Kidney epithelial cell (primary cell): Measurements from ENCODE around the gene SERPINE2. TPM values are rescaled to one million over a fixed set of nuclear protein-coding genes. Genes with fewer than 3 reads are reported as not detected.

ENCODE experiments used
- DNase-seq: peaks from one replicate; pipeline ENCODE4 v3.0.0-alpha.2; 2010; ENCODE audit warnings: low read depth
- H3K27me3 ChIP-seq: 2 replicates; pipeline ENCODE4 v1.6.0; 2011; ENCODE audit warnings: low read length; ENCODE audit not compliant: control insufficient read depth, insufficient read depth
- H3K36me3 ChIP-seq: 2 replicates; pipeline ENCODE4 v1.5.1; 2011; ENCODE audit warnings: low read length; ENCODE audit not compliant: control insufficient read depth, insufficient read depth
- H3K4me3 ChIP-seq: 2 replicates; pipeline ENCODE4 v1.5.1; 2011; ENCODE audit warnings: low read depth, mild to moderate bottlenecking, control low read depth, low read length
- total RNA-seq: library from RNA; depleted of rRNA; stranded (reverse); fragments of >200 nt; gene quantifications from 2 replicates; pipeline ENCODE4 v1.2.3, GENCODE V29; 2015
- TF ChIP-seq, protein P1 (sequence below): IDR thresholded peaks from 2 replicates; pipeline ENCODE4 v1.5.1; 2011; ENCODE audit warnings: mild to moderate bottlenecking, moderate library complexity, low read length, control low read depth, inconsistent platforms; ENCODE audit not compliant: insufficient read depth, poor library complexity, severe bottlenecking

SERPINE2 gene
- total RNA-seq, 1 donor from 2014 or later, result 84.9 TPM

DNA sequence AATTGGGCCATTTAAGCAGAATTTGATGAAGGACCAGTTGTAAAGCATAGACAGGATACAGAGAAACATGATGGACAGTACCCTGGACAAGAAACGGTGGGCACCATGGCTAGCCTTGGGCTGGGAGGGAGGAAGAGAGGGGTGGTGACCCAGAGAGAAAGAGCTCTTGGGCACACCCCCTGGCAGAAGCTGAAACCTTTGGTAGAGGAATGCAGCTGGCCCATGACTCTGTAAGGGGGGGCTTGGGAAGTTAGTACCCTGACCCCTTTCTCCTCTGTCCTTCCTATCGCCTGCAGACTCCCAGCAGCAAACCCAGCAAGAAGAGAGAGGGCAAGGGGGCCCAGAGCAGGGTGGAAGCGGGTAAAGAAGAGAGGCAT is 49.2 kb downstream of the SERPINE2 start:
- no peak overlapping the region for H3K4me3 ChIP-seq
- DNase-seq, result no peak
- H3K27me3 ChIP-seq, result no peaks in the 10 kb centered on the region
- H3K36me3 ChIP-seq, result no peaks in the 10 kb centered on the region
- TF ChIP-seq, protein P1, sequence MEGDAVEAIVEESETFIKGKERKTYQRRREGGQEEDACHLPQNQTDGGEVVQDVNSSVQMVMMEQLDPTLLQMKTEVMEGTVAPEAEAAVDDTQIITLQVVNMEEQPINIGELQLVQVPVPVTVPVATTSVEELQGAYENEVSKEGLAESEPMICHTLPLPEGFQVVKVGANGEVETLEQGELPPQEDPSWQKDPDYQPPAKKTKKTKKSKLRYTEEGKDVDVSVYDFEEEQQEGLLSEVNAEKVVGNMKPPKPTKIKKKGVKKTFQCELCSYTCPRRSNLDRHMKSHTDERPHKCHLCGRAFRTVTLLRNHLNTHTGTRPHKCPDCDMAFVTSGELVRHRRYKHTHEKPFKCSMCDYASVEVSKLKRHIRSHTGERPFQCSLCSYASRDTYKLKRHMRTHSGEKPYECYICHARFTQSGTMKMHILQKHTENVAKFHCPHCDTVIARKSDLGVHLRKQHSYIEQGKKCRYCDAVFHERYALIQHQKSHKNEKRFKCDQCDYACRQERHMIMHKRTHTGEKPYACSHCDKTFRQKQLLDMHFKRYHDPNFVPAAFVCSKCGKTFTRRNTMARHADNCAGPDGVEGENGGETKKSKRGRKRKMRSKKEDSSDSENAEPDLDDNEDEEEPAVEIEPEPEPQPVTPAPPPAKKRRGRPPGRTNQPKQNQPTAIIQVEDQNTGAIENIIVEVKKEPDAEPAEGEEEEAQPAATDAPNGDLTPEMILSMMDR, result no peak

DNA sequence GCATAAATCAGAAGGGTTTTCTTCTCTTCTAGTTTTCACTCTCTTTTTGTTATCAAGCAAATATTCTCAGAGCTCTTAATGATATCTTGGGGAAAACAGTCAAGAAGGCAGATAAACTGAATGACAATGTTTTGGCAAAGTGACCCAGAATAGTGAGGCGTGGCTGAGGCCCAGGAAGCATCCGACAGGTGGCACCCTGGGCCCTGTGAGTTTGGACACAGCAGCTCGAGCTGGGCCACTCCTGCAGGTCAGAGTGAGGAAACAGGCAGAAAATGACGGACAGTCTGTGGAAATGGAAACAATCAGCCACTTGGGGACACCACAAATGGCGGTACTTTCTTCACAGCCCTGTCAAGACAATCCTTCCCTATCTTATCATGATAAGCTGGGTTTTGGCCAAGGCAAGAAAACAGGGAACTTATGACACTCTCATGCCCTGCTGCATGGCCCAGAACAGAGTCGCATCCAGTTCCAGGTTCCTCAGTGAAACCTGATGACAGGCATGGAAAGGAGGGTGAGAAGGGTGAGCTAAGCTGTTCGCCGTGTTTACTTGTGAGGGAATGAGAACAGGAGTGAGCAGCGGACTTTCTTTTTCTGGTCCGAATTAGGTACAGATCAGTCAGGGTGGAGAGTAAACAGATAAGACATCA is 49.8 kb downstream of the SERPINE2 start:
- no peaks in the 10 kb centered on the region for H3K27me3 ChIP-seq
- H3K4me3 ChIP-seq, result no peak overlapping the region
- no peaks in the 10 kb centered on the region for H3K36me3 ChIP-seq
- TF ChIP-seq, protein P1, result no peak
- no peak for DNase-seq

DNA sequence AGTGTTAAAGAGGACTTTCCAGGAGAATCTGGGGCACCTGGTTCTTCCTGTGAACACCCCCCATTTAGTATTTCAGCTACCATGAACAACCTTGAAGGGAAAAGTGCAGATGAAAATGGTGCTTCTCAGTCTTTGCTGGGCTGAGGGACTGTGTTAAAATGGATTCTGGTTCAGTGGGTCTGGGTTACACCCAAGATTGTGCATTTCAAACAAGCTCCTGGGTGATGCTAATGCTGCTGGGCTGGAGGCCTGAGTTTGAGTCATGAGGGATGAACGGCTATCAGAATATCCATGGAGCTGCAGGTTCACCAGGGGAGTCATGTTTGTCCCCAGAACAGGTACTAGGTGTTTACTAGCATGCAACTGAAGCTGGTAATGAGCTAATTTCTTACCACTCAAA is 57.8 kb downstream of the SERPINE2 start:
- TF ChIP-seq, protein P1, result no peak
- H3K36me3 ChIP-seq, result no peaks in the 10 kb centered on the region
- DNase-seq, result no peak
- H3K4me3 ChIP-seq, result no peak overlapping the region
- H3K27me3 ChIP-seq, result no peaks in the 10 kb centered on the region

DNA sequence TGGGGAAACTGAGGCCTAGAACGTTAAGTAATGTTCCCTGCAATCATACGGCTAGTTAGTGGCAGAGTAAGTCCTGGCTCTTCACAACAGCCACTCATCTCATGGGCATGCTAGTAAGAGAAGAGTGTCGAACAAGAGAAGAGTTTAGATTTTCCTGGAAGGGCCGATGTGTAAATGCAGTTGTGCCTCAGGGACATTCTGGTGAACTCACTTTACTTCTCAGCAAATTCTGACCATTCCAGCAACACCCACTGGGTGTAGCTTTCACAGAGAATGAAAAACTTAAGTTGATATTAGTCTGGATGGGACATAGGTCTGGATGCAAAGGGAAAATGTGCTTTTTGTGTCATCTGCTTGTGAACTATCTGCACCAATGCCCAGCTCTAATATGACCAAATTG is 58.3 kb downstream of the SERPINE2 start:
- Histone ChIP-seq H3K27me3 (no peaks in the 10 kb centered on the region), H3K36me3 (no peaks in the 10 kb centered on the region), H3K4me3 (no peak overlapping the region)
- DNase-seq, result no peak
- TF ChIP-seq, protein P1, result no peak

DNA sequence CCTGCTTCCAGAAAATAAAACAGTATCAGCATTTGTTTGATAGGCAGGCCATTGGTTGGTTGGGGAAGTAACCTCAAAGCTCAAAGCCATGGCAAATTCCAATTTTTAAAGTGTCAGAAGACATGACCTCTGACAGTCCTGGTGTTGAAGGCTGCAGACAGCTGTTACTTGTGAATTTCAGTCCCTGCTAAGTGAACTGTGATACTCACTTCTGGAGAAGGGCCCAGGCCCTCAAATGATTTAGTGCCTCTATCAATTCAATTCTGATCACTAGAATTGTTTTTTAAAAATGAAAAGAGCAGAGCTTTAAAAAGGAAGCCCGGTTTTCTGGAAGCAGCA is 58.7 kb downstream of the SERPINE2 start:
- Histone ChIP-seq H3K4me3 (no peak overlapping the region), H3K27me3 (no peaks in the 10 kb centered on the region), H3K36me3 (no peaks in the 10 kb centered on the region)
- TF ChIP-seq, protein P1, result no peak
- no peak for DNase-seq

DNA sequence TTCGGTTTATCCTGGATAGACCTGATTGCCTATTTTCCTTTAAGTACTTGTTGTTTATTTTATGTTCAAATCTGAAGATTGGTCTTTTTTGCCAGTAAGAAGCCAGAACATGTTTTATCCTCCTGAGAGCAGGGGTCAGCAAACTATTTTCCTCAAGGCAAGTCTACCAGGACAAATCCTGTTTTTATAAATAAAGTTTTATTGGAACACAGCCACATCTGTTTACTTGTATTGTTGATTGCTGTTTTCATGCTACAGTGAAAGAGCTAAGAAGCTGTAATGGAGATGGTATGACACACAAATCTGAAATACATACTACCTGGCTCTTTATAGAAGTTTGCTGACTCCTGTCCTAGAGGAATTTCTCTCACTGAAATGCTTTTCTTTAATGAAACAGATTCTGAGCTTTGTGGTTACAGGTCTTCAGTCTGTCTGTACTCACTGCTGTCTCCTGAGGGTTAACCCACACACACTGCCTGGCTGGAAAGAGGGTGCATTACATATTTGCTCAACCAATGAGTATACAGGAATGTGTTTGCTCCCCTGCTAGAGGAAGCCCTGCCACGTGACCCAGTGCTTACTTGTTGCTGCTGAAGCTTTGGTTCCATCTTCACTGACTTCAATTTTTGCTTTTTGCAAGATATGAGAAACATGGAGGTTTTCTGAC is 59.2 kb downstream of the SERPINE2 start:
- no peak for DNase-seq

More for the DNA sequence above, 59.2 kb downstream of the SERPINE2 start:
- Histone ChIP-seq H3K36me3 (no peaks in the 10 kb centered on the region), H3K4me3 (no peak overlapping the region), H3K27me3 (no peaks in the 10 kb centered on the region)
- TF ChIP-seq, protein P1, result no peak
